ENCODE data around the gene EVA1A.

- TF ChIP-seq RBBP5 (IDR thresholded peaks at IDR 0.05; ENCODE audit: borderline replicate concordance, low read depth, low read length) (no peak), TCF12 (IDR thresholded peaks at IDR 0.05; ENCODE audit: low read depth, low read length) (no peak), CTCF (IDR thresholded peaks at IDR 0.05; ENCODE audit: control extremely low read depth in 1 of 3, insufficient read depth in 1 of 3, low read depth in 1 of 3, low read length in 3 of 3) (no peak), MAX (IDR thresholded peaks at IDR 0.05) (no peak), POLR2A (IDR thresholded peaks at IDR 0.05; ENCODE audit: control extremely low read depth in 1 of 2, low read depth in 2 of 2, low read length in 2 of 2) (no peak), USF2 (IDR thresholded peaks at IDR 0.05; ENCODE audit: low read length) (no peak), EZH2 (IDR thresholded peaks at IDR 0.05; ENCODE audit: low read depth, low read length, severe bottlenecking) (no peak), CEBPB (IDR thresholded peaks at IDR 0.05; ENCODE audit: low read depth, low read length) (no peak)
Observed at GRCh38 chr2:75607988-75608683, 47.4 kb upstream of the EVA1A start.

All from H1 (cell line).